ENCODE measurements around the gene PARD6G. TPM values are rescaled to one million over a fixed set of nuclear protein-coding genes. Genes with fewer than 3 reads are reported as not detected.

PARD6G gene
- total and polyA plus RNA-seq, 2 of the 8 experiments (the other 6 are each of a cell fraction or from before 2014, with no cell fraction given): 11.3 to 17.9 TPM

- FAIRE-seq: no peak
- 85% methylated on average over 4 of the region's 4 CpGs; no CpG with 5 or more reads in 1 of the 2 experiments for WGBS, 2 experiments (ENCODE audit: extremely low coverage in 1 of 2, insufficient coverage in 1 of 2, insufficient read length in 1 of 2, insufficient replicate concordance in 2 of 2, low coverage in 1 of 2, low lambda C conversion rate in 2 of 2, missing lambda C conversion rate in 1 of 2)
- TF ChIP-seq CBX5 (IDR thresholded peaks at IDR 0.05; ENCODE audit: low read depth, low read length) (no peak), ATF2 (IDR thresholded peaks at IDR 0.05; ENCODE audit: low read length) (no peak)
- TF ChIP-seq, protein P1, sequence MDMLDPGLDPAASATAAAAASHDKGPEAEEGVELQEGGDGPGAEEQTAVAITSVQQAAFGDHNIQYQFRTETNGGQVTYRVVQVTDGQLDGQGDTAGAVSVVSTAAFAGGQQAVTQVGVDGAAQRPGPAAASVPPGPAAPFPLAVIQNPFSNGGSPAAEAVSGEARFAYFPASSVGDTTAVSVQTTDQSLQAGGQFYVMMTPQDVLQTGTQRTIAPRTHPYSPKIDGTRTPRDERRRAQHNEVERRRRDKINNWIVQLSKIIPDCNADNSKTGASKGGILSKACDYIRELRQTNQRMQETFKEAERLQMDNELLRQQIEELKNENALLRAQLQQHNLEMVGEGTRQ (IDR thresholded peaks at IDR 0.05; ENCODE audit: low read length): no peak
Measured at GRCh38 chr18:80115035-80115434, 132.3 kb downstream of the PARD6G start.

More at GRCh38 chr18:80115035-80115434, 132.3 kb downstream of the PARD6G start:
- Histone ChIP-seq H3K4me3 (ENCODE audit: extremely low read depth in 1 of 4, insufficient read depth in 2 of 4, low read depth in 3 of 4, low read length in 4 of 4) (no peak overlapping the region), H2BK5ac (ENCODE audit: low read depth, low read length) (no peak overlapping the region), H4K8ac (ENCODE audit: extremely low read depth, insufficient read depth, low read length) (no peak overlapping the region), H3K79me2 (ENCODE audit: control insufficient read depth in 1 of 2, insufficient read depth in 2 of 2, low read length in 2 of 2) (peaks cover 48 to 98% of the 10 kb centered on the region in 2 experiments), H3K4me2 (ENCODE audit: insufficient read depth in 1 of 2, low read depth in 2 of 2, low read length in 2 of 2) (no peak overlapping the region), H3K18ac (ENCODE audit: extremely low read depth, low read length) (no peak overlapping the region), H3K14ac (ENCODE audit: insufficient read length) (no peak overlapping the region), H2BK20ac (ENCODE audit: low read length) (no peak overlapping the region), H3K27me3 (replicated peaks in 1 of 4; ENCODE audit: control insufficient read depth in 3 of 4, extremely low read depth in 1 of 4, insufficient read depth in 3 of 4, low read length in 3 of 4) (no peaks in the 10 kb centered on the region), H2BK120ac (replicated peaks; ENCODE audit: low read depth, low read length) (no peak overlapping the region), H3K56ac (replicated peaks; ENCODE audit: insufficient read length, low read depth, low read length) (no peak overlapping the region), H3K36me3 (ENCODE audit: control insufficient read depth in 2 of 4, insufficient read depth in 4 of 4, low read length in 3 of 4) (peaks cover 2 to 32% (median 9%) of the 10 kb centered on the region in 4 experiments; a peak in 7 of 8 replicates), H3K23ac (ENCODE audit: insufficient read length) (no peak overlapping the region), H2BK12ac (ENCODE audit: low read depth, low read length) (no peak overlapping the region), H3K9me3 (ENCODE audit: insufficient read depth in 2 of 2, low read depth in 1 of 2, low read length in 1 of 2) (no peaks in the 10 kb centered on the region), H2AK5ac (ENCODE audit: low read depth, low read length) (no peak overlapping the region), H3K27ac (ENCODE audit: low read depth, low read length) (no peak overlapping the region), H3K4ac (replicated peaks; ENCODE audit: insufficient read length, low read depth, low read length) (no peak overlapping the region), H3K79me1 (ENCODE audit: low read depth, low read length) (peaks cover 12% of the 10 kb centered on the region), H3K23me2 (ENCODE audit: low read depth, low read length) (peaks cover 4% of the 10 kb centered on the region; the same call in 1 of the 2 replicates), H3K9ac (replicated peaks in 1 of 4; ENCODE audit: extremely low read depth in 1 of 4, low read depth in 3 of 4, low read length in 3 of 4) (no peak overlapping the region), H4K91ac (replicated peaks; ENCODE audit: insufficient read length, low read length) (no peak overlapping the region), H4K20me1 (replicated peaks in 1 of 2; ENCODE audit: control insufficient read depth in 1 of 2, insufficient read depth in 2 of 2, low read length in 2 of 2) (peaks cover 18 to 36% of the 10 kb centered on the region in 2 experiments), H3K4me1 (replicated peaks in 1 of 4; ENCODE audit: control insufficient read depth in 3 of 4, insufficient read depth in 4 of 4, low read length in 3 of 4) (peaks cover 0 to 24% (median 18%) of the 10 kb centered on the region in 4 experiments; a peak in 6 of 7 replicates), H4K5ac (ENCODE audit: insufficient read length, low read depth, low read length) (no peak overlapping the region), H2AFZ (ENCODE audit: low read length) (no peak overlapping the region), H2BK15ac (ENCODE audit: low read length) (no peak overlapping the region)
- DNase-seq (ENCODE audit: low read depth in 1 of 2, low spot score in 2 of 2): no peak
- POLR2A ChIA-PET (ENCODE audit: partially characterized antibody): no interaction called here
- CTCF ChIA-PET (ENCODE audit: partially characterized antibody): interaction anchor here (0.7 to 1.6 kb wide), 2 partner anchors 10 to 41 kb away, joined by 3 read pairs; no protein-coding TSS in a partner anchor

All from H1 (cell line).